GM23338 (cell line): ENCODE results near the gene NXPE2. TPM values are rescaled to one million over a fixed set of nuclear protein-coding genes. Genes with fewer than 3 reads are reported as not detected.

Source experiments
- ATAC-seq: fragments of 200-7000 bp; cut with Tn5 transposase; 3 replicates; pipeline ENCODE4 v1.9.1; 2020
- DNase-seq: peaks from one replicate; pipeline ENCODE4 v3.0.0-alpha.2; 2015; ENCODE audit warnings: low spot score
- H2AFZ ChIP-seq: fragments of 200-600 bp; sonication (generic); 2 replicates; pipeline ENCODE4 v1.8.0; 2016; ENCODE audit warnings: antibody characterized with exemption, mild to moderate bottlenecking, moderate library complexity
- H3F3A ChIP-seq: fragments of 200-600 bp; sonication (generic); replicated peaks from 2 replicates; pipeline ENCODE4 v1.8.0; 2017; ENCODE audit warnings: antibody characterized with exemption, mixed run types, low read depth
- H3K27ac ChIP-seq: fragments of 200-600 bp; sonication (generic); 2 replicates; pipeline ENCODE4 v1.6.1; 2016; ENCODE audit warnings: low read depth
- H3K27me3 ChIP-seq: fragments of 200-600 bp; sonication (generic); 2 replicates; pipeline ENCODE4 v1.8.0; 2016; ENCODE audit warnings: mild to moderate bottlenecking, mixed run types, moderate library complexity; ENCODE audit not compliant: insufficient read depth
- H3K36me3 ChIP-seq: fragments of 200-600 bp; sonication (generic); 2 replicates; pipeline ENCODE4 v1.8.0; 2016; ENCODE audit warnings: mild to moderate bottlenecking; ENCODE audit not compliant: insufficient read depth
- H3K4me1 ChIP-seq: fragments of 200-600 bp; sonication (generic); 2 replicates; pipeline ENCODE4 v1.8.0; 2016; ENCODE audit warnings: mild to moderate bottlenecking, moderate library complexity; ENCODE audit not compliant: insufficient read depth
- H3K4me2 ChIP-seq: fragments of 200-600 bp; sonication (generic); 2 replicates; pipeline ENCODE4 v1.7.1; 2017; ENCODE audit warnings: mixed run types
- H3K4me3 ChIP-seq: fragments of 200-600 bp; sonication (generic); 2 replicates; pipeline ENCODE4 v1.6.1; 2016; ENCODE audit warnings: mixed run types
- H3K79me2 ChIP-seq: fragments of 200-600 bp; sonication (generic); replicated peaks from 2 replicates; pipeline ENCODE4 v1.8.0; 2017; ENCODE audit warnings: mild to moderate bottlenecking; ENCODE audit not compliant: insufficient read depth
- H3K9me2 ChIP-seq: fragments of 200-600 bp; sonication (generic); 2 replicates; pipeline ENCODE4 v1.8.0; 2017; ENCODE audit not compliant: insufficient read depth
- H4K20me1 ChIP-seq: fragments of 200-600 bp; sonication (generic); replicated peaks from 2 replicates; pipeline ENCODE4 v1.8.0; 2017; ENCODE audit warnings: mild to moderate bottlenecking; ENCODE audit not compliant: insufficient read depth
- H3K27ac Mint-ChIP-seq: 2 replicates; pipeline ENCODE4 v1.8.0; 2020; ENCODE audit warnings: inconsistent platforms, mild to moderate bottlenecking, moderate library complexity, mixed read lengths
- H3K27me3 Mint-ChIP-seq: 3 replicates; pipeline ENCODE4 v1.8.0; 2022; ENCODE audit warnings: low read depth, mild to moderate bottlenecking, moderate library complexity, mixed read lengths, inconsistent platforms; ENCODE audit not compliant: insufficient read depth, poor library complexity
- H3K36me3 Mint-ChIP-seq: 3 replicates; pipeline ENCODE4 v1.8.0; 2021; ENCODE audit warnings: low read depth, mild to moderate bottlenecking, inconsistent platforms, moderate library complexity, mixed read lengths
- H3K4me1 Mint-ChIP-seq: 3 replicates; pipeline ENCODE4 v1.8.0; 2020; ENCODE audit warnings: mild to moderate bottlenecking, inconsistent platforms, mixed read lengths
- H3K4me3 Mint-ChIP-seq: 3 replicates; pipeline ENCODE4 v1.8.0; 2021; ENCODE audit warnings: moderate library complexity, mild to moderate bottlenecking, inconsistent platforms, mixed read lengths
- H3K9me3 Mint-ChIP-seq: 3 replicates; pipeline ENCODE4 v1.8.0; 2020; ENCODE audit warnings: moderate library complexity, mild to moderate bottlenecking, inconsistent platforms, mixed read lengths
- CREB1 ChIP-seq: fragments of 250-450 bp; sonication (Bioruptor Pico); IDR thresholded peaks from 2 replicates; pipeline ENCODE4 v1.5.0; 2020; ENCODE audit warnings: low read depth, mild to moderate bottlenecking, moderate library complexity
- EZH2 ChIP-seq: fragments of 200-600 bp; sonication (generic); IDR thresholded peaks from one replicate; pipeline ENCODE4 v1.8.0; 2017; ENCODE audit warnings: antibody characterized with exemption, mild to moderate bottlenecking, low read depth; ENCODE audit not compliant: unreplicated experiment
- EZH2phosphoT487 ChIP-seq: fragments of 200-600 bp; sonication (generic); IDR thresholded peaks from one replicate; pipeline ENCODE4 v1.8.1; 2018; ENCODE audit warnings: antibody characterized with exemption; ENCODE audit not compliant: unreplicated experiment
- JUNB ChIP-seq: IDR thresholded peaks from one replicate; pipeline ENCODE4 v1.6.1; 2016; ENCODE audit warnings: antibody characterized with exemption; ENCODE audit not compliant: unreplicated experiment
- NANOG ChIP-seq: IDR thresholded peaks from 2 replicates; pipeline ENCODE4 v1.6.1; 2016; ENCODE audit warnings: antibody characterized with exemption, borderline replicate concordance
- POLR2AphosphoS5 ChIP-seq: IDR thresholded peaks from 2 replicates; pipeline ENCODE4 v1.6.1; 2016; ENCODE audit warnings: antibody characterized with exemption, low read depth
- STAT1 ChIP-seq: IDR thresholded peaks from one replicate; pipeline ENCODE4 v1.6.1; 2016; ENCODE audit warnings: antibody characterized with exemption; ENCODE audit not compliant: unreplicated experiment
- ZNF114 ChIP-seq: fragments of 250-450 bp; sonication (Bioruptor Pico); IDR thresholded peaks from 2 replicates; pipeline ENCODE4 v1.5.0; 2020; ENCODE audit warnings: mild to moderate bottlenecking, moderate library complexity
- ZNF331 ChIP-seq: fragments of 250-450 bp; sonication (Bioruptor Pico); IDR thresholded peaks from 2 replicates; pipeline ENCODE4 v1.5.0; 2020; ENCODE audit warnings: low read depth, mild to moderate bottlenecking, moderate library complexity
- polyA plus RNA-seq: library from polyadenylated mRNA; unstranded; fragments of >200 nt; fragmentation: Nextera tagmentation; extraction: Ambion mirVana; gene quantifications from 2 replicates; pipeline ENCODE4 v1.2.1, GENCODE V29; 2016
- total RNA-seq: library from RNA; depleted of rRNA; stranded (reverse); fragments of >200 nt; shearing (Covaris generic); gene quantifications from 2 replicates; pipeline ENCODE4 v1.2.3, GENCODE V29; 2014
- TF ChIP-seq, protein P1 (sequence below): IDR thresholded peaks from one replicate; pipeline ENCODE4 v1.6.1; 2018; ENCODE audit warnings: antibody characterized with exemption; ENCODE audit not compliant: unreplicated experiment
- TF ChIP-seq, protein P2 (sequence below), 2 experiments: fragments of 200-600 bp in 1 of 2; sonication (generic) in 1 of 2; conservative IDR thresholded peaks; 2 replicates each; pipeline versions ENCODE4 v1.5.1 to v1.6.1; 2016 to 2017; ENCODE audit warnings: antibody characterized with exemption in 2 of 2, low read depth in 2 of 2, mild to moderate bottlenecking in 2 of 2, moderate library complexity in 1 of 2
- TF ChIP-seq, protein P3 (sequence below): IDR thresholded peaks from 2 replicates; pipeline ENCODE4 v1.6.1; 2016; ENCODE audit warnings: antibody characterized with exemption

NXPE2 gene
- total and polyA plus RNA-seq, 2 experiments from 2014 or later = 0.10 TPM; not detected in 1

DNA sequence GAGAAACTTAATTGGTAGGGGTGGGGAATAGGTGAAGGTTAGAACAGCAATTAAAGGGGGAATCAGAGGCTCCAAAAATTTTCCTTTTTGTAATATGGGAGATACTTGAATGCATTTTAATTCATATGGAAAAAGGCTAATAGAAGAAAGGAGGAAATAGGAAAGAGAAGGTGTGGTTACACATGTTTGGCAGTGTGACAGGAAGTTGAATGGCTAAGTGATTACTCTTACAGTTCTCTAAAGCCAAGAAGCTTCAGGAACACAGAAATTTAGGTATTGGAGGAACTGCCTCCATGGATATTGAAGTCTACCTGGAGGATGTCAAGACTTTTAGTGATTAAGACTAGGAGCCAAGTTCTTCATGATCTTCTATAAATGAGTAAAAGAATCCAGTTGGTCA lies 6.3 kb downstream of the NXPE2 start:
- Mint-ChIP-seq H3K9me3 (peaks cover 68% of the 10 kb centered on the region), H3K27me3 (peaks cover 3% of the 10 kb centered on the region), H3K4me3 (no peak overlapping the region), H3K27ac (no peak overlapping the region), H3K4me1 (no peaks in the 10 kb centered on the region), H3K36me3 (peaks cover 18% of the 10 kb centered on the region)
- TF ChIP-seq CREB1 (CRISPR knock-in tag) (no peak), STAT1 (no peak), POLR2AphosphoS5 (no peak), NANOG (no peak), JUNB (no peak), ZNF331 (CRISPR knock-in tag) (no peak)
- TF ChIP-seq, protein P1, sequence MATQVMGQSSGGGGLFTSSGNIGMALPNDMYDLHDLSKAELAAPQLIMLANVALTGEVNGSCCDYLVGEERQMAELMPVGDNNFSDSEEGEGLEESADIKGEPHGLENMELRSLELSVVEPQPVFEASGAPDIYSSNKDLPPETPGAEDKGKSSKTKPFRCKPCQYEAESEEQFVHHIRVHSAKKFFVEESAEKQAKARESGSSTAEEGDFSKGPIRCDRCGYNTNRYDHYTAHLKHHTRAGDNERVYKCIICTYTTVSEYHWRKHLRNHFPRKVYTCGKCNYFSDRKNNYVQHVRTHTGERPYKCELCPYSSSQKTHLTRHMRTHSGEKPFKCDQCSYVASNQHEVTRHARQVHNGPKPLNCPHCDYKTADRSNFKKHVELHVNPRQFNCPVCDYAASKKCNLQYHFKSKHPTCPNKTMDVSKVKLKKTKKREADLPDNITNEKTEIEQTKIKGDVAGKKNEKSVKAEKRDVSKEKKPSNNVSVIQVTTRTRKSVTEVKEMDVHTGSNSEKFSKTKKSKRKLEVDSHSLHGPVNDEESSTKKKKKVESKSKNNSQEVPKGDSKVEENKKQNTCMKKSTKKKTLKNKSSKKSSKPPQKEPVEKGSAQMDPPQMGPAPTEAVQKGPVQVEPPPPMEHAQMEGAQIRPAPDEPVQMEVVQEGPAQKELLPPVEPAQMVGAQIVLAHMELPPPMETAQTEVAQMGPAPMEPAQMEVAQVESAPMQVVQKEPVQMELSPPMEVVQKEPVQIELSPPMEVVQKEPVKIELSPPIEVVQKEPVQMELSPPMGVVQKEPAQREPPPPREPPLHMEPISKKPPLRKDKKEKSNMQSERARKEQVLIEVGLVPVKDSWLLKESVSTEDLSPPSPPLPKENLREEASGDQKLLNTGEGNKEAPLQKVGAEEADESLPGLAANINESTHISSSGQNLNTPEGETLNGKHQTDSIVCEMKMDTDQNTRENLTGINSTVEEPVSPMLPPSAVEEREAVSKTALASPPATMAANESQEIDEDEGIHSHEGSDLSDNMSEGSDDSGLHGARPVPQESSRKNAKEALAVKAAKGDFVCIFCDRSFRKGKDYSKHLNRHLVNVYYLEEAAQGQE = no peak
- TF ChIP-seq, protein P2, sequence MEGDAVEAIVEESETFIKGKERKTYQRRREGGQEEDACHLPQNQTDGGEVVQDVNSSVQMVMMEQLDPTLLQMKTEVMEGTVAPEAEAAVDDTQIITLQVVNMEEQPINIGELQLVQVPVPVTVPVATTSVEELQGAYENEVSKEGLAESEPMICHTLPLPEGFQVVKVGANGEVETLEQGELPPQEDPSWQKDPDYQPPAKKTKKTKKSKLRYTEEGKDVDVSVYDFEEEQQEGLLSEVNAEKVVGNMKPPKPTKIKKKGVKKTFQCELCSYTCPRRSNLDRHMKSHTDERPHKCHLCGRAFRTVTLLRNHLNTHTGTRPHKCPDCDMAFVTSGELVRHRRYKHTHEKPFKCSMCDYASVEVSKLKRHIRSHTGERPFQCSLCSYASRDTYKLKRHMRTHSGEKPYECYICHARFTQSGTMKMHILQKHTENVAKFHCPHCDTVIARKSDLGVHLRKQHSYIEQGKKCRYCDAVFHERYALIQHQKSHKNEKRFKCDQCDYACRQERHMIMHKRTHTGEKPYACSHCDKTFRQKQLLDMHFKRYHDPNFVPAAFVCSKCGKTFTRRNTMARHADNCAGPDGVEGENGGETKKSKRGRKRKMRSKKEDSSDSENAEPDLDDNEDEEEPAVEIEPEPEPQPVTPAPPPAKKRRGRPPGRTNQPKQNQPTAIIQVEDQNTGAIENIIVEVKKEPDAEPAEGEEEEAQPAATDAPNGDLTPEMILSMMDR (conservative IDR thresholded peaks at IDR 0.05; ENCODE audit: low read depth in 2 of 2) = no peak
- no peaks in the 10 kb centered on the region for H4K20me1 ChIP-seq
- no peaks in the 10 kb centered on the region for H3K27me3 ChIP-seq
- no peak for DNase-seq
- no peaks in the 10 kb centered on the region for H3F3A ChIP-seq
- no peak overlapping the region for H3K4me3 ChIP-seq
- no peak overlapping the region for H3K27ac ChIP-seq
- ATAC-seq = no peak
- no peaks in the 10 kb centered on the region; the same call in none of the 2 replicates for H3K9me2 ChIP-seq
- no peak overlapping the region for H2AFZ ChIP-seq
- no peaks in the 10 kb centered on the region for H3K79me2 ChIP-seq
- no peaks in the 10 kb centered on the region for H3K4me1 ChIP-seq
- H3K36me3 ChIP-seq = peaks cover 17% of the 10 kb centered on the region
- no peak overlapping the region for H3K4me2 ChIP-seq

DNA sequence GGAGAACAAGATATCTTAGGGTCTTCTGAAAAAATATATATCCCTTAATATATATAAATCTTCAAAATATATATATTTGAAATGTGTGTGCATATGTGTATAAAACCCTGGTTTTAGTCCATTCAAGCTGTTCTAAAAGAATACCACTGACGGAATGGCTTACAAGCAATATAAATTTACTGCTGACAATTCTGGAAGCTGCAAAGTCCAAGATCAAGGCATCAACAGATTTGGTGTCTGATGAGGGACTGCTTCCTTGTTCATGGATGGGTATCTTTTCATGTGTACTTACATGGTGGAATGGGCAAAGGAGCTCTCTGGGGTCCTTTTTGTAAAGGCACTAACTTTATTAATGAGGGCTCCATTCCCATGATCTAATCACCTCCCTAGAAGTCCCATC lies 6.8 kb downstream of the NXPE2 start:
- Histone ChIP-seq H2AFZ (no peak overlapping the region), H3K36me3 (peaks cover 17% of the 10 kb centered on the region), H3K79me2 (no peaks in the 10 kb centered on the region), H3K4me3 (no peak overlapping the region), H3F3A (no peaks in the 10 kb centered on the region), H3K4me1 (no peaks in the 10 kb centered on the region), H3K27me3 (no peaks in the 10 kb centered on the region), H4K20me1 (no peaks in the 10 kb centered on the region), H3K9me2 (peaks cover 2% of the 10 kb centered on the region), H3K4me2 (no peak overlapping the region), H3K27ac (no peak overlapping the region)
- TF ChIP-seq EZH2phosphoT487 = no peak
- no peak for TF ChIP-seq CREB1 (CRISPR knock-in tag)
- TF ChIP-seq ZNF331 (CRISPR knock-in tag) = no peak
- TF ChIP-seq, protein P3, sequence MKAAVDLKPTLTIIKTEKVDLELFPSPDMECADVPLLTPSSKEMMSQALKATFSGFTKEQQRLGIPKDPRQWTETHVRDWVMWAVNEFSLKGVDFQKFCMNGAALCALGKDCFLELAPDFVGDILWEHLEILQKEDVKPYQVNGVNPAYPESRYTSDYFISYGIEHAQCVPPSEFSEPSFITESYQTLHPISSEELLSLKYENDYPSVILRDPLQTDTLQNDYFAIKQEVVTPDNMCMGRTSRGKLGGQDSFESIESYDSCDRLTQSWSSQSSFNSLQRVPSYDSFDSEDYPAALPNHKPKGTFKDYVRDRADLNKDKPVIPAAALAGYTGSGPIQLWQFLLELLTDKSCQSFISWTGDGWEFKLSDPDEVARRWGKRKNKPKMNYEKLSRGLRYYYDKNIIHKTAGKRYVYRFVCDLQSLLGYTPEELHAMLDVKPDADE = no peak
- TF ChIP-seq, protein P2 (conservative IDR thresholded peaks at IDR 0.05; ENCODE audit: low read depth in 2 of 2) = no peak
- no peak for TF ChIP-seq EZH2
- no peak for TF ChIP-seq NANOG
- TF ChIP-seq ZNF114 (CRISPR knock-in tag) = no peak
- TF ChIP-seq JUNB = no peak
- H3K4me1 Mint-ChIP-seq = no peaks in the 10 kb centered on the region
- H3K27me3 Mint-ChIP-seq = peaks cover 3% of the 10 kb centered on the region
- no peak overlapping the region for H3K27ac Mint-ChIP-seq
- ATAC-seq (no peak), DNase-seq (no peak)
- H3K4me3 Mint-ChIP-seq = no peak overlapping the region
- H3K36me3 Mint-ChIP-seq = peaks cover 18% of the 10 kb centered on the region
- H3K9me3 Mint-ChIP-seq = peaks cover 66% of the 10 kb centered on the region
